Neutrophil (primary cell): ENCODE measurements around the gene RFFL.

Experiments used
- H3K27ac ChIP-seq: fragments of 200-600 bp; sonication (generic); 2 replicates; pipeline ENCODE4 v1.5.1; 2016; ENCODE audit warnings: mild to moderate bottlenecking, moderate library complexity
- H3K27me3 ChIP-seq: fragments of 200-600 bp; sonication (generic); 2 replicates; pipeline ENCODE4 v1.6.0; 2016; ENCODE audit warnings: mild to moderate bottlenecking
- H3K36me3 ChIP-seq: fragments of 200-600 bp; sonication (generic); 2 replicates; pipeline ENCODE4 v1.5.1; 2017
- H3K4me1 ChIP-seq, 2 experiments: fragments of 200-600 bp in 1 of 2; sonication (generic) in 1 of 2; 1 replicate in 1 of 2; 2 replicates in 1 of 2; pipeline versions ENCODE4 v1.5.1 to v1.6.1; 2013 to 2016; ENCODE audit warnings: low read depth in 1 of 2, low read length in 1 of 2, mild to moderate bottlenecking in 1 of 2, moderate library complexity in 1 of 2; ENCODE audit not compliant: control insufficient read depth in 1 of 2, insufficient read depth in 1 of 2
- H3K4me3 ChIP-seq, 2 experiments: fragments of 200-600 bp in 1 of 2; sonication (generic) in 1 of 2; 1 replicate in 1 of 2; 2 replicates in 1 of 2; pipeline ENCODE4 v1.5.1; 2013 to 2016; ENCODE audit warnings: low read depth in 1 of 2, low read length in 1 of 2, mild to moderate bottlenecking in 1 of 2, moderate library complexity in 1 of 2
- H3K9me3 ChIP-seq: fragments of 200-600 bp; sonication (generic); 2 replicates; pipeline ENCODE4 v1.5.1; 2016
- CTCF ChIP-seq: fragments of 200-600 bp; sonication (generic); IDR thresholded peaks from 2 replicates; pipeline ENCODE4 v1.5.1; 2016; ENCODE audit warnings: antibody characterized with exemption

Gene RFFL

GRCh38 chr17:35069311-35069710, 5.8 kb upstream of the RFFL start:
- TF ChIP-seq CTCF, result no peak
- Histone ChIP-seq H3K4me1 (peaks cover 45 to 51% of the 10 kb centered on the region in 2 experiments), H3K9me3 (no peaks in the 10 kb centered on the region), H3K27ac (peak overlapping the region; percentile 4), H3K4me3 (no peak overlapping the region), H3K27me3 (no peaks in the 10 kb centered on the region), H3K36me3 (no peaks in the 10 kb centered on the region)

GRCh38 chr17:35068249-35068648, 4.7 kb upstream of the RFFL start:
- H3K36me3 ChIP-seq, result no peaks in the 10 kb centered on the region
- no peak for TF ChIP-seq CTCF
- H3K9me3 ChIP-seq, result no peaks in the 10 kb centered on the region
- peaks cover 44 to 47% of the 10 kb centered on the region in 2 experiments for H3K4me1 ChIP-seq
- H3K4me3 ChIP-seq, result no peak overlapping the region
- peak overlapping the region; percentile 22 for H3K27ac ChIP-seq
- H3K27me3 ChIP-seq, result no peaks in the 10 kb centered on the region

- Histone ChIP-seq H3K4me1 (peaks cover 45 to 47% of the 10 kb centered on the region in 2 experiments), H3K27ac (peak overlapping the region; percentile 57), H3K27me3 (no peaks in the 10 kb centered on the region), H3K36me3 (peaks cover under 1% of the 10 kb centered on the region), H3K9me3 (no peaks in the 10 kb centered on the region), H3K4me3 (no peak overlapping the region)
- no peak for TF ChIP-seq CTCF
These were observed 2.4 kb upstream of the RFFL start for GRCh38 chr17:35065880-35066279.

- TF ChIP-seq CTCF, result no peak
- peak overlapping the region; percentile 91 for H3K27ac ChIP-seq
These were observed 1.2 kb upstream of the RFFL start for GRCh38 chr17:35064516-35065215.

GRCh38 chr17:35062308-35062707, 1.2 kb downstream of the RFFL start:
- Histone ChIP-seq H3K27me3 (no peaks in the 10 kb centered on the region), H3K9me3 (no peaks in the 10 kb centered on the region), H3K4me3 (peak overlapping the region; percentile 54 to 68), H3K36me3 (peaks cover 16% of the 10 kb centered on the region), H3K4me1 (peaks cover 47 to 56% of the 10 kb centered on the region in 2 experiments), H3K27ac (peak overlapping the region; percentile 91)
- TF ChIP-seq CTCF, result no peak

More at GRCh38 chr17:35064516-35065215, 1.2 kb upstream of the RFFL start:
- Histone ChIP-seq H3K27me3 (no peaks in the 10 kb centered on the region), H3K9me3 (no peaks in the 10 kb centered on the region), H3K4me3 (peak overlapping the region in 1 of 2 experiments; percentile 68), H3K36me3 (peaks cover 11% of the 10 kb centered on the region), H3K4me1 (peaks cover 47 to 51% of the 10 kb centered on the region in 2 experiments)
